Nucleus accumbens (tissue), 56 donors: ENCODE results near the gene SH2D3C.
"Not testable (repeated sequence)": the region's sequence is repeated elsewhere in the genome, so short reads cannot be mapped to it uniquely, and the experiment has no call there.

ENCODE experiments used
- DNase-seq, 56 donors: peaks; one replicate each; lab custom pipeline; 2025; lab: John Stamatoyannopoulos, UW

SH2D3C gene

GRCh38 chr9:127785933-127786772 lies 7.7 kb upstream of the SH2D3C start, which contains the start of gene CDK9:
CDK9 (plus strand) TSS chr9:127786034; CDS start chr9:127786149, 115 bp downstream.
- peak in 53 of 56 donors; percentile 59 to 92 (median 82) for DNase-seq

- DNase-seq = peak in 53 of 56 donors; percentile 30 to 87 (median 74)
Observed at GRCh38 chr9:127785023-127785932, 6.8 kb upstream of the SH2D3C start.

- DNase-seq = peak in 7 of 56 donors; percentile 19 to 64 (median 31)
Observed at GRCh38 chr9:127783111-127784008, 4.9 kb upstream of the SH2D3C start.

- no peak for DNase-seq
Observed at GRCh38 chr9:127781806-127782205, 3.3 kb upstream of the SH2D3C start.

- not testable (repeated sequence) for DNase-seq
Observed at GRCh38 chr9:127780909-127781308, 2.4 kb upstream of the SH2D3C start.

- DNase-seq = peak in 35 of 56 donors; percentile 7 to 71 (median 43)
Observed at GRCh38 chr9:127780126-127780885, 1.8 kb upstream of the SH2D3C start.

GRCh38 chr9:127779136-127779981 lies 893 bp upstream of the SH2D3C start:
- DNase-seq = peak in 1 of 56 donors; percentile 8

GRCh38 chr9:127777368-127777980 lies 992 bp downstream of the SH2D3C start:
- DNase-seq = no peak

- DNase-seq = no peak
Observed at GRCh38 chr9:127776924-127777289, 1.6 kb downstream of the SH2D3C start.

GRCh38 chr9:127776195-127776923 lies 2.1 kb downstream of the SH2D3C start:
- DNase-seq = peak in 6 of 56 donors; percentile 16 to 45 (median 24)

- DNase-seq = no peak
Observed at GRCh38 chr9:127773981-127774380, 4.5 kb downstream of the SH2D3C start.

- no peak for DNase-seq
Observed at GRCh38 chr9:127773272-127773671, 5.2 kb downstream of the SH2D3C start.

GRCh38 chr9:127772603-127773002 lies 5.9 kb downstream of the SH2D3C start:
- no peak for DNase-seq

- DNase-seq = no peak
Observed at GRCh38 chr9:127771570-127772189, 6.8 kb downstream of the SH2D3C start.

- DNase-seq = peak; percentile 41 to 96 (median 84)
Observed at GRCh38 chr9:127770905-127771569, 7.4 kb downstream of the SH2D3C start.

GRCh38 chr9:127770583-127770904 lies 7.9 kb downstream of the SH2D3C start:
- DNase-seq = no peak
